PC-9 (cell line): ENCODE results near the gene PPP2R1B.

Experiments used
- EZH2 ChIP-seq: fragments of 200-600 bp; sonication (generic); IDR thresholded peaks from 2 replicates; pipeline ENCODE4 v1.8.0; 2017; ENCODE audit warnings: antibody characterized with exemption, low read depth
- TF ChIP-seq, protein P1 (sequence below): fragments of 200-600 bp; sonication (generic); conservative IDR thresholded peaks from 2 replicates; pipeline ENCODE4 v1.6.1; 2017; ENCODE audit warnings: mixed run types, antibody characterized with exemption, mild to moderate bottlenecking, moderate library complexity

GRCh38 chr11:111743700-111744099, 22.5 kb downstream of the PPP2R1B start:
- TF ChIP-seq, protein P1, sequence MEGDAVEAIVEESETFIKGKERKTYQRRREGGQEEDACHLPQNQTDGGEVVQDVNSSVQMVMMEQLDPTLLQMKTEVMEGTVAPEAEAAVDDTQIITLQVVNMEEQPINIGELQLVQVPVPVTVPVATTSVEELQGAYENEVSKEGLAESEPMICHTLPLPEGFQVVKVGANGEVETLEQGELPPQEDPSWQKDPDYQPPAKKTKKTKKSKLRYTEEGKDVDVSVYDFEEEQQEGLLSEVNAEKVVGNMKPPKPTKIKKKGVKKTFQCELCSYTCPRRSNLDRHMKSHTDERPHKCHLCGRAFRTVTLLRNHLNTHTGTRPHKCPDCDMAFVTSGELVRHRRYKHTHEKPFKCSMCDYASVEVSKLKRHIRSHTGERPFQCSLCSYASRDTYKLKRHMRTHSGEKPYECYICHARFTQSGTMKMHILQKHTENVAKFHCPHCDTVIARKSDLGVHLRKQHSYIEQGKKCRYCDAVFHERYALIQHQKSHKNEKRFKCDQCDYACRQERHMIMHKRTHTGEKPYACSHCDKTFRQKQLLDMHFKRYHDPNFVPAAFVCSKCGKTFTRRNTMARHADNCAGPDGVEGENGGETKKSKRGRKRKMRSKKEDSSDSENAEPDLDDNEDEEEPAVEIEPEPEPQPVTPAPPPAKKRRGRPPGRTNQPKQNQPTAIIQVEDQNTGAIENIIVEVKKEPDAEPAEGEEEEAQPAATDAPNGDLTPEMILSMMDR = no peak
- no peak for TF ChIP-seq EZH2
